NT2/D1 (cell line): ENCODE results near the gene APMAP.

Experiments used
- YY1 ChIP-seq: IDR thresholded peaks from 2 replicates; pipeline ENCODE4 v1.6.1; 2011; ENCODE audit not compliant: insufficient read length, insufficient read depth
- ZNF274 ChIP-seq: IDR thresholded peaks from 2 replicates; pipeline ENCODE4 v1.6.1; 2011; ENCODE audit warnings: mild to moderate bottlenecking, low read depth, low read length

DNA sequence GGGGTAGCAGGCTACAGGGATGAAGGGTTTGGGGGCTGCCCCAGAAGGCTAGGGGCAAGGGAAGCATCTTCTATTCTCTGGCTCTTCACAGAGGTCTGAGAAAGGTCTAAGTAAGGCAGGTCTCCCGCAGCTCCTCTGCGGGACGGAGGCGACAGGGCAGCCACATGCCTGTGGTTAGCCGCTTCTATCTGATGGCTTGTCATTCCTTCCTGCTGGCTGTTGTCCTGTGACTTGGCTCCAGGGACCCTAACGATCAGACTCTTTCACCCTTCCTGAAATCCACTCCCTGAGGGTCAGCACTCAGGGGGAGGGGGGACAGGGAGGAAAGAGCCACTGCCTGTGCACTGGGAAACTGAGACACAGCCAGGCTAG lies 42.8 kb downstream of the APMAP start:
- TF ChIP-seq ZNF274 (no peak), YY1 (no peak)
